NCI-H187 (cell line): ENCODE measurements around the gene UIMC1.
"Not testable (repeated sequence)": the region's sequence is repeated elsewhere in the genome, so short reads cannot be mapped to it uniquely, and the experiment has no call there.

Source experiments
- DNase-seq, 2 experiments: peaks; one replicate each; lab custom pipeline; 2025; lab: John Stamatoyannopoulos, UW

Gene UIMC1

GRCh38 chr5:177006265-177006972 is at the start of gene UIMC1:
TSS of gene UIMC1 (minus strand) at chr5:177006779. CDS start at chr5:176982615, 24,164 bp downstream.
- DNase-seq, result peak; percentile 77 to 78

GRCh38 chr5:177049285-177049684 is 42.7 kb upstream of the UIMC1 start:
- no peak for DNase-seq

- not testable (repeated sequence) for DNase-seq
Measured at GRCh38 chr5:177048531-177048930, 42.0 kb upstream of the UIMC1 start.

- DNase-seq, result no peak
Measured at GRCh38 chr5:177045631-177046030, 39.1 kb upstream of the UIMC1 start.

- no peak for DNase-seq
Measured at GRCh38 chr5:177044641-177045040, 38.1 kb upstream of the UIMC1 start.

- DNase-seq, result no peak
Measured at GRCh38 chr5:177043958-177044357, 37.4 kb upstream of the UIMC1 start.

GRCh38 chr5:177043114-177043513 is 36.5 kb upstream of the UIMC1 start:
- no peak for DNase-seq

GRCh38 chr5:177041936-177042335 is 35.4 kb upstream of the UIMC1 start:
- no peak for DNase-seq

GRCh38 chr5:177040814-177041420 is 34.3 kb upstream of the UIMC1 start:
- no peak for DNase-seq

- DNase-seq, result no peak
Measured at GRCh38 chr5:177036921-177037320, 30.3 kb upstream of the UIMC1 start.

GRCh38 chr5:177036443-177036842 is 29.9 kb upstream of the UIMC1 start:
- DNase-seq, result no peak

GRCh38 chr5:177035976-177036375 is 29.4 kb upstream of the UIMC1 start:
- no peak for DNase-seq

GRCh38 chr5:177029498-177029897 is 22.9 kb upstream of the UIMC1 start:
- no peak for DNase-seq

- no peak for DNase-seq
Measured at GRCh38 chr5:177027665-177028064, 21.1 kb upstream of the UIMC1 start.

- no peak for DNase-seq
Measured at GRCh38 chr5:177025101-177025601, 18.6 kb upstream of the UIMC1 start.

GRCh38 chr5:177024559-177024958 is 18.0 kb upstream of the UIMC1 start:
- no peak for DNase-seq

GRCh38 chr5:177023303-177023664 is 16.7 kb upstream of the UIMC1 start:
- DNase-seq, result no peak

GRCh38 chr5:177022386-177023302 is 16.1 kb upstream of the UIMC1 start, which contains the start of gene ZNF346:
TSS of gene ZNF346 (plus strand) at chr5:177022696. CDS start at chr5:177022739, 43 bp downstream.
- peak; percentile 78 to 81 for DNase-seq

GRCh38 chr5:177020033-177020432 is 13.5 kb upstream of the UIMC1 start:
- DNase-seq, result no peak

GRCh38 chr5:177018341-177018740 is 11.8 kb upstream of the UIMC1 start:
- DNase-seq, result no peak

- DNase-seq, result no peak
Measured at GRCh38 chr5:177015156-177015555, 8.6 kb upstream of the UIMC1 start.

GRCh38 chr5:177010153-177010552 is 3.6 kb upstream of the UIMC1 start:
- no peak for DNase-seq
